DMS79 (cell line): ENCODE data around the gene YIPF1.
"Not testable (repeated sequence)": the region's sequence is repeated elsewhere in the genome, so short reads cannot be mapped to it uniquely, and the experiment has no call there.

Experiments used
- DNase-seq: peaks from one replicate; lab custom pipeline; 2025; lab: John Stamatoyannopoulos, UW

The YIPF1 gene

GRCh38 chr1:53894644-53895043 lies 5.0 kb upstream of the YIPF1 start:
- no peak for DNase-seq

- DNase-seq = no peak
Measured at GRCh38 chr1:53893999-53894636, 4.5 kb upstream of the YIPF1 start, which contains the start of gene DIO1. TSS of gene DIO1 (plus strand) at chr1:53894187. CDS start at chr1:53894211, 24 bp downstream.

GRCh38 chr1:53892911-53893310 lies 3.3 kb upstream of the YIPF1 start:
- DNase-seq = no peak

GRCh38 chr1:53891678-53892077 lies 2.1 kb upstream of the YIPF1 start:
- no peak for DNase-seq

GRCh38 chr1:53891018-53891417 lies 1.4 kb upstream of the YIPF1 start:
- DNase-seq = no peak

GRCh38 chr1:53890522-53890941 lies 935 bp upstream of the YIPF1 start:
- peak; percentile 81 for DNase-seq

- DNase-seq = no peak
Measured at GRCh38 chr1:53888681-53889080, 916 bp downstream of the YIPF1 start.

GRCh38 chr1:53883600-53883999 lies 6.0 kb downstream of the YIPF1 start:
- DNase-seq = not testable (repeated sequence)

GRCh38 chr1:53881853-53882252 lies 7.7 kb downstream of the YIPF1 start:
- not testable (repeated sequence) for DNase-seq

- DNase-seq = no peak
Measured at GRCh38 chr1:53878492-53879105, 11.0 kb downstream of the YIPF1 start.

GRCh38 chr1:53875150-53875549 lies 14.4 kb downstream of the YIPF1 start:
- not testable (repeated sequence) for DNase-seq

GRCh38 chr1:53871773-53872484 lies 17.7 kb downstream of the YIPF1 start:
- no peak for DNase-seq

- no peak for DNase-seq
Measured at GRCh38 chr1:53871221-53871620, 18.4 kb downstream of the YIPF1 start.

GRCh38 chr1:53869454-53870117 lies 20.0 kb downstream of the YIPF1 start:
- DNase-seq = no peak

GRCh38 chr1:53868565-53868964 lies 21.0 kb downstream of the YIPF1 start:
- no peak for DNase-seq

- no peak for DNase-seq
Measured at GRCh38 chr1:53862507-53862906, 27.1 kb downstream of the YIPF1 start.

GRCh38 chr1:53860967-53861411 lies 28.6 kb downstream of the YIPF1 start:
- peak; percentile 19 for DNase-seq

- DNase-seq = no peak
Measured at GRCh38 chr1:53851571-53852285, 37.9 kb downstream of the YIPF1 start.

GRCh38 chr1:53850082-53850673 lies 39.4 kb downstream of the YIPF1 start:
- no peak for DNase-seq

- no peak for DNase-seq
Measured at GRCh38 chr1:53847980-53848379, 41.6 kb downstream of the YIPF1 start.

GRCh38 chr1:53842347-53842746 lies 47.2 kb downstream of the YIPF1 start:
- DNase-seq = no peak

- no peak for DNase-seq
Measured at GRCh38 chr1:53838654-53838974, 51.0 kb downstream of the YIPF1 start.
